ENCODE data around the gene UBASH3A.

UBASH3A gene

DNA sequence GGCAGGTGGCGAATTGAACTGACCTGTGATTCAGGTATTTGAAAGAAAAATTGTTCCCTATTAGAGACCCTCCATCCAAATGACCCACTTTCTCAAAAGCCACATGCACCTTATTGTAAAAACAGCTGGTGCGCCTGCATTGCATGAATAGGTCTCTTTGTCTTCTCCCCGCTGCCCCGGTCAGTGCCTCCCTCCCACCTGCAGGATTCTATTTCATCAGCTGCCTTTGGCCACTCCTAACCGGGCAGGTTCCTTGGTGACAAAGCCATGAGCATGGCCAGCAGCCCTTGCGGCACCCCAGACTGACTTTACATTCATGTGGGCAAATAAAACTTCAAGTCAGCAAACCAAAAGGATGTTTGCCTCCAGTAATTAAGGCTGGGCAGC is 14.3 kb upstream of the UBASH3A start:
- no peak for DNase-seq (ENCODE audit: low read depth in 1 of 2, low spot score in 1 of 2)

DNA sequence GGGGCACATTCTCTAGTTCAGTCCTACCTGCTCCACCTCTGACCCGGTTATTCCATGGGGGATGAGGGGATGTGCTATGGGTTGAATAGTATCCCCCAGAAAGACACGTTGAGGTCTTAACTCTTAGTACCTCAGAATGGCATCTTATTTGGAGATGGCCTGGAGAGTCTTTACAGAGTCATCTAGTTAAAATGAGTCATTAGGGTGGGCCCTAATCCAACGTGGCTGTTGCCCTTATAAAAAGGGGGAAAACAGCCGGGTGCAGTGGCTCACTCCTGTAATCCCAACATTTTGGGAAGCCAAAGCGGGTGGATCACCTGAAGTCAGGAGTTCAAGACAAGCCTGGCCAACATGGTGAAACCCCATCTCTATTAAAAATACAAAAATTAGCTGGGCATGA is 13.5 kb upstream of the UBASH3A start:
- DNase-seq (ENCODE audit: low read depth in 1 of 2, low spot score in 1 of 2): no peak

GRCh38 chr21:42390696-42391095 is 13.0 kb upstream of the UBASH3A start:
- no peak for DNase-seq (ENCODE audit: low read depth in 1 of 2, low spot score in 1 of 2)

DNA sequence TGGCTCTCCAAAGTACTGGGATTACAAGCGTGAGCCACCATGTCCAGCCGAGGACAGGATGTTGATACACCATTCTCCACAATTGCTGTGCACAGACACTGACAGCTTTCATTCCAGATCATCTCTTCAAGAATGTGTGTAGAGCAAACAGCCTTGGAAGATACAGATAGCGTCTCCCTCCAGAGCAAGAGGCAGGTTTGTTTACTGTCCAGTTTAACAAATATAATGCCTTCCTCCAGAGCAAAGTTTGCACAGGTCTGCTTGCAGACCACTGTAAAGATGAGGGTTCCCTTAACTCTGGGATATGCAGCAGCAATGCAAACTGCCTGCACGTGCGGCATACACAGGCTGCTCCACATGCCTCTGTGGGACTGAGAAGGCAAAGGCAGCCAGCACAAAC is 12.4 kb upstream of the UBASH3A start:
- no peak for DNase-seq (ENCODE audit: low read depth in 1 of 2, low spot score in 1 of 2)

GRCh38 chr21:42392731-42393442 is 10.8 kb upstream of the UBASH3A start:
- DNase-seq (ENCODE audit: low read depth in 1 of 2, low spot score in 1 of 2): no peak

DNA sequence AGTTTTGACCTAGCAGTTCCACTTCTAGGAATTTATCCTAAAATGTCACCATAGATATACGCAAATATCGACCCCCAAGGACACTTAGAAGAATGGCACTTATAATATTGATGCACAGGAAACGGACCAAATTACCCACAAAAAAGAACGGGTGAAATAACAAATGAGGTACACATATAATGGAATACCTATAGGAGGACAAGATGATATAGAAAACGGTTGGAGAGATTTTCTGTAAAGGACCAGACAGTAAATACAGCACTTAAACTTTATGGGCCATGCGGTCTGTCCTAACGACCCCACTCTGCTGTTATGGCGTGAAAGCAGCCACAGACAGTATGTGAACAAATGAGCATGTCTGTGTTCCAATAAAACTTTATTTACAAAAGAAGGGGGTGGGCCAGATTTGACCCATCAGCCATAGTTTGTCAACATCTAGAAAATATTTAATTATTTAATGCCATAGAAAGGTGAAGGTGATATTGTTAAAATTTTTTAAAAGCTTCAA is 10.2 kb upstream of the UBASH3A start:
- DNase-seq (ENCODE audit: low read depth in 1 of 2, low spot score in 1 of 2): no peak

GRCh38 chr21:42395302-42395701 is 8.4 kb upstream of the UBASH3A start:
- no peak for DNase-seq (ENCODE audit: low read depth in 1 of 2, low spot score in 1 of 2)

DNA sequence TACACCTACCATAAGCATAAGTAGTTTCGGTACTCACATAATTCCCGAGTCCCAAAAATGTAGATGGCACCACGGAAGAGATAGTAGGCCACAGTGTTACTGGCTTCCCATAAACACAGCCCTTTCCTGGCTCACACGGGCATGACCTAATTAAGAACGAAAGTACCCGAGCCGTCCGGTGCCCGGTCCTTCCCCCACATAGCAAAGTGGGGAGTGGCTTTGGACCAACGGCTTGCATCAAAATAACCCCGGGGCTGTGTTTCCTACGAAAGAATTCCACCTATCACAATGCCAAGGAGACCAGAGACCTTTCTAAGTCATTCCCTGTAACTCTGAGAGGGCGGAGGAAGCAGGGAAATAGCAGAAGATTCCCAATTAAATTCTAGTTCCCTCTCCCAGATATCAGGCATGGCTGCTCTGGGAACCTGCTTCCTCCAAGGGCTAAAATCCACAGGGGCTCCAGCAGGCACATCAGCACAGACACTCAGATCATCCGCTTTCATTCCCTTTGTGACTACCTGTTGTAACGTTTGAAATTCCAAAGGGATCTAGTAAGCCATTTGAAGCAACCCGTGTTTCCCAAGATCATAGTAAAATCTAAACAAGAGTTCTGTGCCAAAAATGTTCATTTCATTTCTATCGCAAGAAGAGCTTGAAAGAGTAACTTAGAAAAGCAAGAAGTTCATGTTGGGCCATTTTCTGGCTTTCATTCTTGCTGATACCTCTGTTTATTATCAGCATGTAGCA is 7.6 kb upstream of the UBASH3A start, which contains the start of gene TMPRSS3:
TMPRSS3 (minus strand) TSS at position 148 of the 747 bp plus-strand sequence. CDS start 635 bp downstream, outside the sequence.
- DNase-seq (ENCODE audit: low read depth in 1 of 2, low spot score in 1 of 2): no peak

GRCh38 chr21:42396799-42397745 is 6.6 kb upstream of the UBASH3A start:
- DNase-seq (ENCODE audit: low read depth in 1 of 2, low spot score in 1 of 2): no peak

DNA sequence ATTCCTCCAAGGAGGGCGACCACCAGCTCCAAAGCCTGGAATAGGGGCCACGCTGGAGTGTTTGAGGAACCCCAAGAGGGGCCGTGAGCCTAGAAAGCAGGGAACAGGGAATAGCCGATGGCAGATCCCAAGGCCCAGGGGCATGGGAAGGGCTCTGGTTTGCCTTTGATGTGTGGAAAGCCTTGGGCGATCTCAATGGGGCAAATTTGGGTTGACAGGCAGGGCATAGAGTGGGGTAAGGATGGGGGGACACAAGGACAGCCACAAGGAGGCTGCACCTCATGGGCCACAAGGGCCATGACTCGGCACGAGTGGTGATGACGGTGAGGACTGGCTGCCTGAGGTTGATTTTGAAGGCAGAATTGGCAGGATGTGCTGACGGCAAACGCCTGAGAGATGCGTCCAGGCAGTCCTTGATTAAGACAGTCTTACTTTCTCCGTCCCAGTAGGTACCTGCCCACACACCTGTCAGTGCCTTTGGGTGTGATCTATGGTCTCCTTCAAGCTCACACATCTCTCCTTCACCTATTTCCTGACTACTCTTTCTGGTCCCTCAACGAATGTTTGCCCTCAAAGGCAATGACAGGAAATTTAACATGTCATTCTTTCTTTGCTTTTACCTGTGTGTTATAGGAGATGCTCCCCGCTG is 5.8 kb upstream of the UBASH3A start:
- no peak for DNase-seq (ENCODE audit: low read depth in 1 of 2, low spot score in 1 of 2)

- DNase-seq (ENCODE audit: low read depth in 1 of 2, low spot score in 1 of 2): no peak
Observed at GRCh38 chr21:42398436-42399028, 5.2 kb upstream of the UBASH3A start.

DNA sequence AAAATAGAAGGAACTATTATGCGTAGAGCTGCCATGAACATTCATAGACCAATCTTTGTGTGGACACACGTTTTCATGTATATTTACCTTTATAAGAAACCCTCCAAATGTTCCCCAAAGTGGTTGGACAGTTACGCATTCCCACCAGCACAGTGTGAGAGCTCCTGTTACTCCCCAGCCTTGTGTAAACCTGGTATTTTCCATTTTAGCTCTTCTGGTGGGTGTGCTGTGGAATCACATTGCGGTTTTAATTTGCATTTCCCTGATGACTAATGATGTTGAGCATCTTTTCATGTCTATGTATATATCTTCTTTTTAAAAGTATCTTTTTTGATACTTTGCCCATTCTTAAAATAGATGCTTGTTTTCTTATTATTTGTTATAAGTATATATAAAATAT is 3.2 kb upstream of the UBASH3A start:
- DNase-seq (ENCODE audit: low read depth in 1 of 2, low spot score in 1 of 2): no peak

GRCh38 chr21:42401154-42401553 is 2.5 kb upstream of the UBASH3A start:
- DNase-seq (ENCODE audit: low read depth in 1 of 2, low spot score in 1 of 2): no peak

- DNase-seq (ENCODE audit: low read depth in 1 of 2, low spot score in 1 of 2): no peak
Observed at GRCh38 chr21:42401820-42402251, 1.9 kb upstream of the UBASH3A start.

DNA sequence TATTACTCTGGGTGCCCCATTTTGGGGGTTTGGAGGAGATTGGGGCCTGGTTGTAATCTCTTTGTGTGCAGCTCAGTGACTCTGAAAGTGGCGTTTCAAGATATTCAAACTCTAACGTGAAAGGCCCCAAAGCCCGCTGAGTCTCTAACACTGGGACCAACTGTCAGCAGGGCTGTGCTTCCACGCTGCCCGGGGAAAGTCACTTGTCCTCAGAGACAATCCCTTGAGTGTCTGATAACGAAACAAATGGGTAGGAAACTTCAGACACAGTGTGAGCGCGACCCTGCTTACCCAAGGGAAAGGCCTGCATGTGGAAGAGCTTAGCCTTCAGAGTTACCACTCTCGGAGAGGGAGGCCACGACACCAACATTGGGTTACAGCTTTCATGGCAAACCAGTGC is 837 bp downstream of the UBASH3A start:
- no peak for DNase-seq (ENCODE audit: low read depth in 1 of 2, low spot score in 1 of 2)

DNA sequence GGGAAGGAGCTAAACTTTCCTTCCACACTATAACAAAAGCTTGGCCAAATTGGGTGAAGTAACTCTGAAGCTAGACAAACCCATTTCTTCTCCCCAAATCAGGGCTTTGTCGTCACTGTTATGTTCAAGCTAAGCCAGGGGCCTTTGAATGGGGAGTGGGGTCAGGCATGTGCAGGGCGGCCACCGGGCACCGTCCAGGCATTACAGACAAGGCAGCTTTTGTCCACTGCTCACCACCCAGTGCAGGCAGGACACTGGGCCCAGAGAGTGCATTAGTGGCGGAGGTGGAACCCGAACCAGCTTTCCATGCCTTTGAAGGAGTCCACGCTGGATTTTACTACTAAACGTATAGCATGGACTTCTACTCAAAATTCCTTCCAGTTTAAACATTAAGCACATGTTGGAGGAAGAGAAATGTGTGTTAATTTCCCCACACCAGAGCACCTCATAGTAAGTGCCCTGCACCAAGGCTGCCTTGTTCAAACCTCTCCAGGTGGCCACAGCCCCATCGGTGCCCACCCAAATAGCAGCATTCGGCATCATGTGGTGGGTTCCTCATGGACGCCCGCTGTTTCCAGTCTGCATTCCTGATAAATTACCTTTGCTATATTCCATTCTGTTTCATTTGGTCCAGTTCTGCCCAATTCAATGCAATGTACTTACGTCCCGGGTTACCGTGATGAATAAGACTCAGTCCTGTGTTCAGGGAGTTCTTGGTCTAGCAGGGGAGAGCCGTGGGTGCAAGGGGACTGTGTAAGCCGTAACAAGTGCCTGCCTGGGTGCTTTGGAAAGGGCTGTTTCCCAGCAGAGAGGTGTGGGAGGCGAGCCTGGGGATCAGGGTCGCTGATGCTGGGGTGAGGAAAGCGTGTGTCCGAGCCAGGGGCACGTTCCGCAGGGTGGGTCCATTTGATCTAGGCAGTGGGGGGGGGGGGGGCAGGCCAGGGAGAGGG is 1.6 kb downstream of the UBASH3A start:
- no peak for DNase-seq (ENCODE audit: low read depth in 1 of 2, low spot score in 1 of 2)

DNA sequence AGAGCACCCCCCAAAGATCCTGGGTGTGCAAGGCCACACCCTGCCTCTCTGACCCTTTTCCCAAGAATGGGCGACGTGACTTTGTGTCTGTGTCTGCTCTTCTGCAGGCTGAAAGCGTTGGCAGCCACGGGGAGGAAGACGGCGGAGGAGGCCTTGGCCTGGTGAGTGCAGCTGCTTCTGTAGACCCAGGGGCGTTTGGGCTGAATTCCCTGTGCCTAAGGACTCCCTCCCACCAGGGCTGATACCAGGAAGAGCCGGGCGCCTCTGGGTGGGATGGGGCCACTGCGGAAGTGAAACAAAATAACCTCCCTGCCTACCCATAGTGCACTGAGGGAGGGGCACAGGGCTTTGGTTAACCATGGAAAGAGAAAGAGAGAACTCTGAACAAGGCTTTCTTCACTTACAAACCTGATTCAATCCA is 2.5 kb downstream of the UBASH3A start:
- no peak for DNase-seq (ENCODE audit: low read depth in 1 of 2, low spot score in 1 of 2)

- no peak for DNase-seq (ENCODE audit: low read depth in 1 of 2, low spot score in 1 of 2)
Observed at GRCh38 chr21:42406866-42407265, 3.2 kb downstream of the UBASH3A start.

- no peak for DNase-seq (ENCODE audit: low read depth in 1 of 2, low spot score in 1 of 2)
Observed at GRCh38 chr21:42407476-42407875, 3.8 kb downstream of the UBASH3A start.
